Mononuclear cell (primary cell): ENCODE measurements around the gene HLTF. TPM values are rescaled to one million over a fixed set of nuclear protein-coding genes. Genes with fewer than 3 reads are reported as not detected.

Experiments
- H3K27me3 ChIP-seq: 2 replicates; pipeline ENCODE4 v1.6.0; 2011; ENCODE audit warnings: low read length, control low read depth; ENCODE audit not compliant: insufficient read depth
- H3K4me1 ChIP-seq: 2 replicates; pipeline ENCODE4 v1.5.1; 2011; ENCODE audit warnings: mild to moderate bottlenecking, low read length, control low read depth; ENCODE audit not compliant: insufficient read depth
- H3K4me3 ChIP-seq: 2 replicates; pipeline ENCODE4 v1.5.1; 2011; ENCODE audit warnings: mild to moderate bottlenecking, low read length, moderate library complexity
- H3K9me3 ChIP-seq: 2 replicates; pipeline ENCODE4 v1.5.1; 2011; ENCODE audit warnings: low read depth, mild to moderate bottlenecking, control low read depth, low read length
- total RNA-seq: library from RNA; depleted of rRNA; stranded (reverse); fragments of >200 nt; gene quantifications from one replicate; pipeline ENCODE4 v1.2.3, GENCODE V29; 2012

HLTF gene, protein sequence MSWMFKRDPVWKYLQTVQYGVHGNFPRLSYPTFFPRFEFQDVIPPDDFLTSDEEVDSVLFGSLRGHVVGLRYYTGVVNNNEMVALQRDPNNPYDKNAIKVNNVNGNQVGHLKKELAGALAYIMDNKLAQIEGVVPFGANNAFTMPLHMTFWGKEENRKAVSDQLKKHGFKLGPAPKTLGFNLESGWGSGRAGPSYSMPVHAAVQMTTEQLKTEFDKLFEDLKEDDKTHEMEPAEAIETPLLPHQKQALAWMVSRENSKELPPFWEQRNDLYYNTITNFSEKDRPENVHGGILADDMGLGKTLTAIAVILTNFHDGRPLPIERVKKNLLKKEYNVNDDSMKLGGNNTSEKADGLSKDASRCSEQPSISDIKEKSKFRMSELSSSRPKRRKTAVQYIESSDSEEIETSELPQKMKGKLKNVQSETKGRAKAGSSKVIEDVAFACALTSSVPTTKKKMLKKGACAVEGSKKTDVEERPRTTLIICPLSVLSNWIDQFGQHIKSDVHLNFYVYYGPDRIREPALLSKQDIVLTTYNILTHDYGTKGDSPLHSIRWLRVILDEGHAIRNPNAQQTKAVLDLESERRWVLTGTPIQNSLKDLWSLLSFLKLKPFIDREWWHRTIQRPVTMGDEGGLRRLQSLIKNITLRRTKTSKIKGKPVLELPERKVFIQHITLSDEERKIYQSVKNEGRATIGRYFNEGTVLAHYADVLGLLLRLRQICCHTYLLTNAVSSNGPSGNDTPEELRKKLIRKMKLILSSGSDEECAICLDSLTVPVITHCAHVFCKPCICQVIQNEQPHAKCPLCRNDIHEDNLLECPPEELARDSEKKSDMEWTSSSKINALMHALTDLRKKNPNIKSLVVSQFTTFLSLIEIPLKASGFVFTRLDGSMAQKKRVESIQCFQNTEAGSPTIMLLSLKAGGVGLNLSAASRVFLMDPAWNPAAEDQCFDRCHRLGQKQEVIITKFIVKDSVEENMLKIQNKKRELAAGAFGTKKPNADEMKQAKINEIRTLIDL
- total RNA-seq = 3.5 TPM

DNA sequence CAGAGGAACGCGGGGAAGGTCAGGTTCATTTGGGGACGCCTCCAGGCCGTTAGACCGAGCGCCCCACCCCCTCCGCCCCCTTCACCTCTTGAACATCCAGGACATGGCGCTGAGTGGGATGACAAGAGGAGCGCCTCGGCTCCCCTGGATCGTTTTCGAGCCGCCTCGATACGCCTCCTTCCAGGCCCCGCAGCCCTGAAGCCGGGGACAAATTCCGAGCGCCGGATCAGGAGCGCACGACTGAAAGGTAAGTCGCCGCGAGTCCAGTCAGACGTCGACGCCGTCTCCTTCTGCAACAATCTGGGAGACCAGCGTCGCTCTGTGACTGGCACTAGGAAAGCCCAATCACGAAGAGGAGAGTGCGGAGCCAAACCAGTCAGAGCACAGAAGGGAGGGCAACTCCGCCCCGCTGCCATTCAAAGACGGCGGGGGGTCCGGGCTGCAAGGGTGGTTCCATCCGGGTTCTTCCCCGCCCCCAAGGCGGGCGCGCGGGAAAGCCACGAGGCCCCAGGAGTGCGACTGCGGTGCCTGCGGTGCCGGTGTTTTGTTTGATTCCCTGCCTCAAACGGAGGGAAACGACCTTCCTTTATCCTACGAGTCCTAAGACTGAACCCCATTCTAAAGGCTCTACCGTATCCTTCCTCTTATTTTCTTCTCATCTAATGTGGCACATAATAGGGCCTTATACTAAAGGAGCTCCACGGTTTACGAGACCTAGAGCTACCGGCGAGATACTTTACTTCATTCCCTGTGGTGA, at the start of gene HLTF:
HLTF (minus strand) TSS at position 302 of the 757 bp plus-strand sequence; CDS start at position 105, 197 bp downstream.
- no peaks in the 10 kb centered on the region for H3K9me3 ChIP-seq
- H3K4me3 ChIP-seq = peak within 1 kb of the TSS; percentile 89
- no peaks in the 10 kb centered on the region for H3K27me3 ChIP-seq
- H3K4me1 ChIP-seq = peaks cover 18% of the 10 kb centered on the region

- Histone ChIP-seq H3K4me1 (peaks cover 27% of the 10 kb centered on the region), H3K27me3 (no peaks in the 10 kb centered on the region), H3K4me3 (no peak overlapping the region), H3K9me3 (no peaks in the 10 kb centered on the region)
Measured at GRCh38 chr3:149134575-149134974, 48.2 kb upstream of the HLTF start.

- no peak overlapping the region for H3K4me3 ChIP-seq
- H3K27me3 ChIP-seq = no peaks in the 10 kb centered on the region
- H3K9me3 ChIP-seq = no peaks in the 10 kb centered on the region
- peaks cover 35% of the 10 kb centered on the region for H3K4me1 ChIP-seq
Measured at GRCh38 chr3:149131589-149131988, 45.3 kb upstream of the HLTF start.

DNA sequence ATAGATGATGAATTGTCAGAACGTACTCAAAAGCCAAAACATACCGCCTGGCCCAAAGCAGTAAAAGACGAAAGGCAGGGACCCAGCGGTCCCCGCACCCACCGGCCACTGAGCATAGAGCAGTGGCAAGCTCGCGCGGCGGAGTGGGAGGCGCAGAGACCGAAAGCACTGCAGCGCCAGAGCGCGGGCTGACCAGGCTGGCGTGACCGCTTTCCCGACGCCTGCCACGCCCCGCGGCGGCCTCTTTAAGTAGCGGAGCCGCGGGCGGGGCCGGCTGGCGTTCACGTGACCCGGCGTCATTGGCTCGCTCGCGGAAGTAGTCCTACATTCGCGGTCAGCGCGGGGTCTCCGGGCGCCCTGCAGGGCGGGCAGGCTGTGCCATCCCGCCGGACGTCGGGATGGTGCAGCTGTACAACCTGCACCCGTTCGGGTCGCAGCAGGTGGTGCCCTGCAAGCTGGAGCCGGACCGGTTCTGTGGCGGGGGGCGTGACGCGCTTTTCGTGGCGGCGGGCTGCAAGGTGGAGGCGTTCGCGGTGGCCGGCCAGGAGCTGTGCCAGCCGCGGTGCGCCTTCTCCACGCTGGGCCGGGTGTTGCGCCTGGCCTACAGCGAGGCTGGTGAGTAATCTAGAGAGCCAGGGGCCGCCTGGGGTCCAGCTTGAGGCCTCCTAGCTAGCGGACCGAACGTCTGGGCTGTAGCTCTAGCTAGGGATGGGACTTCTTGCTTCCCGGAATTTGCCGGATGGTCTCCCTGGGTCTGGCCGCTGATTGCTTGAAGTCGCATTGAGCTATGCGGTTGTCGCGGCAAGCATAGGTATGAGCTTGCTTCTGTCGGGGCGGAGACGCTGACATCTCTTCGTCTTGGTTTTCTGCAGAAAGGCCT, 43.2 kb upstream of the HLTF start, which contains the start of gene HPS3:
HPS3 (plus strand) TSS at position 313 of the 880 bp plus-strand sequence; CDS start at position 399, 86 bp downstream.
- Histone ChIP-seq H3K27me3 (no peaks in the 10 kb centered on the region), H3K4me3 (peak within 1 kb of the TSS; percentile 93), H3K4me1 (peaks cover 32% of the 10 kb centered on the region), H3K9me3 (no peaks in the 10 kb centered on the region)

GRCh38 chr3:149128821-149129220, 42.5 kb upstream of the HLTF start:
- Histone ChIP-seq H3K4me1 (peaks cover 30% of the 10 kb centered on the region), H3K27me3 (no peaks in the 10 kb centered on the region), H3K9me3 (no peaks in the 10 kb centered on the region), H3K4me3 (peak overlapping the region; percentile 93)

GRCh38 chr3:149122721-149123578, 36.6 kb upstream of the HLTF start:
- Histone ChIP-seq H3K27me3 (no peaks in the 10 kb centered on the region), H3K4me1 (no peaks in the 10 kb centered on the region)

GRCh38 chr3:149120051-149120972, 34.0 kb upstream of the HLTF start:
- no peaks in the 10 kb centered on the region for H3K4me1 ChIP-seq
- no peaks in the 10 kb centered on the region for H3K9me3 ChIP-seq
- H3K27me3 ChIP-seq = no peaks in the 10 kb centered on the region
- no peak overlapping the region for H3K4me3 ChIP-seq

More at GRCh38 chr3:149122721-149123578, 36.6 kb upstream of the HLTF start:
- H3K4me3 ChIP-seq = no peak overlapping the region
- no peaks in the 10 kb centered on the region for H3K9me3 ChIP-seq

DNA sequence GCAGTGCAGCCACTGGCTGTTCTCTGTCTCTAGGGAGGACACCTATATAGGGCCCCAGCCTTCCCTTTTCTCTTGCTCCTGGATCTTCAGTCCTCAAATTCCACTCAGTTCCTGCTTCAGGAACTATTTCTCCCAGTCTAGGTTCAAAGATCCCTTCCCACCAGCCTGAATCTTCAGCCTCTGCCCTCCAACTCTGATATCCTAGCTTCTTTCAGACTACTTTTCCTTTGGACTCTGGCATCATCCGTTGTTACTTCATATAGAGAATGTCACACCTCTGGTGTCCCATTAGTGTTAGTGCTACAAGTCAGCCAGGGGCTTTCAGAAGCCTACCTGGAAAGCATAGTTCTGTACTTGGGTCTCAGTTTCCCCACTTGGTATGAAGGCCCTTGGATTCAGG, 33.1 kb upstream of the HLTF start:
- Histone ChIP-seq H3K27me3 (no peaks in the 10 kb centered on the region), H3K4me3 (no peak overlapping the region), H3K9me3 (no peaks in the 10 kb centered on the region), H3K4me1 (no peaks in the 10 kb centered on the region)

DNA sequence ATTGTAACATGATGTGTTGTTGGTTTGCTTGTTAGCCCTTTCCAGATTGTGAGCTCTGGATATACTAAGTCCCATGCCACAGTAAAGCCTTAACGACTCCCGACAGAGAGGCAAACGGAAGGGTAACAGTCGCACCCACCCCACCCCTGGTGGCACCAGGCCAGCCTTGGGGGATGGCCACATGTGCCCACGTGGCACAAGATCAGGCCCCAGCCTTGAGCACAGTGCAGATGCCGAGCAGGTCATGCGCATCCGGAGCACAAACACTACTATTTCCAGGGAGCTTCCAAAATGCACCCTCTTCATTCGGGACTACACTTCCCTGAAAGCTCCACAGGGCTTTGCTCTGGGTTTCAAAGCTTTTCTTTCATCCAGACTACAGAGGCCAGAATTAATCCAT, 32.4 kb upstream of the HLTF start:
- H3K4me1 ChIP-seq = no peaks in the 10 kb centered on the region
- H3K4me3 ChIP-seq = no peak overlapping the region
- H3K9me3 ChIP-seq = no peaks in the 10 kb centered on the region
- H3K27me3 ChIP-seq = no peaks in the 10 kb centered on the region

DNA sequence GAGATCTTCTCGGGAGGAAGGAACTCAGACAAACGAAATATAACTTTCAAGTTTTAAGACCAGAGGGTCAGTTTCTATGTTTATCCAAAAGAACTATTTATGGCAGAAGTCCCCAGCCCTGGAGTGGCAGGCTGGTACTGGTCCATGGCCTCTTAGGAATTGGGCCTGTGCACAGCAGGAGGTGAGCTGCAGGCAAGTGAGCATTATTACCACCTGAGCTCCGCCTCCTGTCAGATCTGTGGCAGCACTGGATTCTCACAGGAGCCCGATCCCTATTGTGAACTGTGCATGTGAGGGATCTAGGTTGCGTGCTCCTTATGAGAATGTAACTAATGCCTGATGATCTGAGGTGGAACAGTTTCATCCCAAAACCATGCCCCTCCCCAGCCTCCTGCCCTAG, 28.8 kb upstream of the HLTF start:
- H3K4me3 ChIP-seq = no peak overlapping the region
- H3K9me3 ChIP-seq = no peaks in the 10 kb centered on the region
- no peaks in the 10 kb centered on the region for H3K27me3 ChIP-seq
- H3K4me1 ChIP-seq = no peaks in the 10 kb centered on the region

DNA sequence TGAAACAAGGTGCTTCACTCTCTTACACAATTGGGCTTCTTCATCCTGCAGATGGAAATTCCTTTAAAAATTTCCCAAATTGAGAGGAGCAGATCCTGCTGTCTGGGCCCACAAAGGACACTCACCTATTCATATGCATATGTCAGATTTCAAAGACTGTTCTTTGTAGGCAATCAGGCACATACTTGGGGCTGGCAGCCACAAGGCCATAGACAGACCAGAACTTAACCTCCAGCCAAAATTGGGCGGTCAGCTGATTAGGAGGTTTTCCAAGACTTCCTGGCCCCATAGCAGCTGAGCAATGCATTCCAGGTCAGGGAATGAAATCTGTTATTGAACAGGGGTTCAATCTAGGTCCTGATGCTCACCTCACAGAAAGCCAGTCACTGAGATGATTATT, 28.1 kb upstream of the HLTF start:
- H3K4me3 ChIP-seq = no peak overlapping the region
- H3K4me1 ChIP-seq = no peaks in the 10 kb centered on the region
- no peaks in the 10 kb centered on the region for H3K27me3 ChIP-seq
- H3K9me3 ChIP-seq = no peaks in the 10 kb centered on the region

- H3K9me3 ChIP-seq = peaks cover 4% of the 10 kb centered on the region
- H3K4me3 ChIP-seq = no peak overlapping the region
- no peaks in the 10 kb centered on the region for H3K27me3 ChIP-seq
- H3K4me1 ChIP-seq = no peaks in the 10 kb centered on the region
Measured at GRCh38 chr3:149104484-149104883, 18.2 kb upstream of the HLTF start.
